Measurements from ENCODE around the gene KRTAP5-6. TPM values are rescaled to one million over a fixed set of nuclear protein-coding genes. Genes with fewer than 3 reads are reported as not detected.

The KRTAP5-6 gene
- total RNA-seq, 1 donor from 2014 or later = not detected

DNA sequence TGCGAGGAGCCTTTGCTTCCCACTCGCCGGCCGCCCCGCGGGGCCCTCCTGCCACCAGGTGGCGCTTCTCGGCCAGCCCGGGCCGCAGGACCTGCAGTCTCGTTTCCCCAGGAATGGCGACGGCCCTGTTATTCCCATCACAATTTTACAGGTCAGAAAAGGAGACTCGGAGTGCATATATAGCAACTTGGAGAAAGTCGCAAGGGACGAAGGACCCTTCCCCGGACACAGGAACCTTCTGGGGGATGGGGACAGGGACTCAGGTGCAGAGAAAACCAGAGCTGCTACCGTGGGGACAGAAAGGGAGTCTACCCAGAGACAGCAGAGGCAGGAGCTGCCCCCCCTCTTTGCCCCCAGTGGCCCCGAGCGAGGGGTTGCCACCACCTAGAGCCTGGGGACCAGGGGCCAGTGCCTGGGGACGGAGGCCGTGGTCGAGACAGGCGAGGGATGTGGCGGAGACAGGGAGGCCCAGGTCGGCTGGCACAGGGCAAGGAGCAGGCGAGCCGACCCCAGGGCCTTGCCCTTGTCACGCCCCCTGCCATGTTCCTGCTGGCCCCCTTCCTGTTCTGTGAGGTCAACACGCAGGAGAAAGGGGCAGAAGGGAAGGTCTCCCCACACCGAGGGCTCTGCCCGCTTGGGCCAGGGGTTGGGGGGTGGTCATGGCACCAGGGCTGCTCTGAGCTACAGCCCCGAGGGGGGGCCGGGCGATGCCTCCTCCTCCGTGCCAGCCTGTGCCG, 3.5 kb upstream of the KRTAP5-6 start:
- peaks cover 15% of the 10 kb centered on the region for H3K27me3 Mint-ChIP-seq (ENCODE audit: unreplicated experiment)
- H3K4me3 Mint-ChIP-seq (ENCODE audit: unreplicated experiment) = peak overlapping the region; percentile 88
- TF ChIP-seq, protein P1, sequence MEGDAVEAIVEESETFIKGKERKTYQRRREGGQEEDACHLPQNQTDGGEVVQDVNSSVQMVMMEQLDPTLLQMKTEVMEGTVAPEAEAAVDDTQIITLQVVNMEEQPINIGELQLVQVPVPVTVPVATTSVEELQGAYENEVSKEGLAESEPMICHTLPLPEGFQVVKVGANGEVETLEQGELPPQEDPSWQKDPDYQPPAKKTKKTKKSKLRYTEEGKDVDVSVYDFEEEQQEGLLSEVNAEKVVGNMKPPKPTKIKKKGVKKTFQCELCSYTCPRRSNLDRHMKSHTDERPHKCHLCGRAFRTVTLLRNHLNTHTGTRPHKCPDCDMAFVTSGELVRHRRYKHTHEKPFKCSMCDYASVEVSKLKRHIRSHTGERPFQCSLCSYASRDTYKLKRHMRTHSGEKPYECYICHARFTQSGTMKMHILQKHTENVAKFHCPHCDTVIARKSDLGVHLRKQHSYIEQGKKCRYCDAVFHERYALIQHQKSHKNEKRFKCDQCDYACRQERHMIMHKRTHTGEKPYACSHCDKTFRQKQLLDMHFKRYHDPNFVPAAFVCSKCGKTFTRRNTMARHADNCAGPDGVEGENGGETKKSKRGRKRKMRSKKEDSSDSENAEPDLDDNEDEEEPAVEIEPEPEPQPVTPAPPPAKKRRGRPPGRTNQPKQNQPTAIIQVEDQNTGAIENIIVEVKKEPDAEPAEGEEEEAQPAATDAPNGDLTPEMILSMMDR (IDR thresholded peaks at IDR 0.05; ENCODE audit: unreplicated experiment) = peak; percentile 69
- H3K36me3 Mint-ChIP-seq (ENCODE audit: low read depth, unreplicated experiment) = no peaks in the 10 kb centered on the region
- H3K9me3 Mint-ChIP-seq (ENCODE audit: unreplicated experiment) = no peaks in the 10 kb centered on the region
- peak; percentile 96 for DNase-seq (ENCODE audit: low spot score)
- H3K27ac Mint-ChIP-seq (ENCODE audit: unreplicated experiment) = no peak overlapping the region
- peaks cover 19% of the 10 kb centered on the region for H3K4me1 Mint-ChIP-seq (ENCODE audit: unreplicated experiment)

DNA sequence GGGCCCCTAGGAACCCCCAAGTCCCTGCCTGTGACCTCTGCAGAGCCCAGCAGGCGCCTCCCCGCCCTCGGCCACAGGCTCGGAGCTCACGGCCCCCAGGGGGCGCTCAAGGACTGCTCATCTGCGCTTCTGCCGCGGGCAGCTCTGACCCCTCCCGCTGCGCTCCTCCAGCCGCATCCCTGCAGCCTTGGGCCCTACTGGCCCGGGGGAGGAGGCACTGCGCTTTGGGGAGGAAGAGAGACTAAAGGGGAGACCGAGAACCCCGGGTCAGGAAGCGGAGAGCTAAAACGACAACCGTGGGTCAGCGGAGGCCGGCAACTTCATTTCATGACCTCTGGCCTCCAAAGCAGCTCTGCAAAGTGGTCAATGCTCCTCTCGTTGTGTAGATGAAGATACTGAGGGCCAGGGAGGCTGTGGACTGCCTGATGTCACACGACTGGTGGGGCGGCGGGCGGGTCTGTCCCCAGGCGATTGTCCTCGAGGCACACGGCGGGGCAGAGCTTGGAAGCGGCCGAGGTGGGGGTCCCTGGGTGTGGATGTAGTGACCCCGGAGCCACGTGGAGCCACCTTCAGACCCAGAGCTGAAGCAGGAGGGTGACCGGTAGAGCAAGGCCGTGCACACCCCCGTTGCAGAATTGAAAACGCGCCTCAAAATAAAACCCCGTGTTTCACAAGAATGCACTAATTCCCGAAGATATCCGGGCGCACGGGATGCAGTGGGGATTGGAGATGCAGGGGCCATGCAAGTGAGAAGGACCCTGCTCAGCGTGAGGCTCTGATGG, 2.7 kb upstream of the KRTAP5-6 start:
- Mint-ChIP-seq H3K27ac (ENCODE audit: unreplicated experiment) (no peak overlapping the region), H3K27me3 (ENCODE audit: unreplicated experiment) (peaks cover 14% of the 10 kb centered on the region), H3K36me3 (ENCODE audit: low read depth, unreplicated experiment) (no peaks in the 10 kb centered on the region), H3K4me3 (ENCODE audit: unreplicated experiment) (no peak overlapping the region), H3K4me1 (ENCODE audit: unreplicated experiment) (peaks cover 19% of the 10 kb centered on the region), H3K9me3 (ENCODE audit: unreplicated experiment) (no peaks in the 10 kb centered on the region)
- DNase-seq (ENCODE audit: low spot score) = peak; percentile 93
- TF ChIP-seq, protein P1 (IDR thresholded peaks at IDR 0.05; ENCODE audit: unreplicated experiment) = peak; percentile 85

DNA sequence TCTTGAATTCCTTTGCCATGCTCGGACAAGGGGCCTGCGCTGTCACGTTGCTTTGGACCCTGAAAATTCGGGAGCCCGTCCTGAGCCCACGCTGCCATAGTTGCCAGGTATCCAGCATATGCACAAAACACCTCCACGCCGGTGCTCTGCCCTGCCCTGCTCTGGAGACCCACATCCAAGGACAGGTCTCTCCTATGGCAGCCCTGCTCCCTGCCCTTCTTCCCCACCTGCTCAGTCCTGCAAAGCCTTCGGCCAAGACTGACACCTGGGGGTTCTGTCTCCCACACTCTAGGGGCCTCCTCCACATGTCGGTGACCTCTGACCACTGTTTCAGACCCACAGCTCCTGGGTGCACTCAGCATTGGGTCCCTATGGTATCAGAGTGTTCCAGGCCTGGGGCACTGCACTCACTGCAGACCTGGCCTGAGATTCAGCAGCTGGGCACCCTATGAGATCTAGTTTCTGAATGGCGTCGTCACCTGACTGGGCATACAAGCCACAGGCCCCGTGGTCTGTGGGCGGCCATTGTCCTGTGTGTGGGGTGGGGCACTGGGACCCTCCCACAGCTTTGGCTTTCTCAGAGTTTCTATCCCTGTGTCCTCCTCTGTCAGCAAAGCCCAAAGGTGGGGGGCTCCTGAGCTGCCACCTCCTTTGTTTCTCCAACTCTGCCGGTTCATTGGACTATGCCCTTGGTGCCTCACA, 2.0 kb upstream of the KRTAP5-6 start:
- peaks cover 14% of the 10 kb centered on the region for H3K27me3 Mint-ChIP-seq (ENCODE audit: unreplicated experiment)
- DNase-seq (ENCODE audit: low spot score) = no peak
- TF ChIP-seq, protein P1 (IDR thresholded peaks at IDR 0.05; ENCODE audit: unreplicated experiment) = no peak
- H3K4me3 Mint-ChIP-seq (ENCODE audit: unreplicated experiment) = no peak overlapping the region
- no peaks in the 10 kb centered on the region for H3K36me3 Mint-ChIP-seq (ENCODE audit: low read depth, unreplicated experiment)
- no peaks in the 10 kb centered on the region for H3K9me3 Mint-ChIP-seq (ENCODE audit: unreplicated experiment)
- H3K4me1 Mint-ChIP-seq (ENCODE audit: unreplicated experiment) = peaks cover 19% of the 10 kb centered on the region
- no peak overlapping the region for H3K27ac Mint-ChIP-seq (ENCODE audit: unreplicated experiment)

DNA sequence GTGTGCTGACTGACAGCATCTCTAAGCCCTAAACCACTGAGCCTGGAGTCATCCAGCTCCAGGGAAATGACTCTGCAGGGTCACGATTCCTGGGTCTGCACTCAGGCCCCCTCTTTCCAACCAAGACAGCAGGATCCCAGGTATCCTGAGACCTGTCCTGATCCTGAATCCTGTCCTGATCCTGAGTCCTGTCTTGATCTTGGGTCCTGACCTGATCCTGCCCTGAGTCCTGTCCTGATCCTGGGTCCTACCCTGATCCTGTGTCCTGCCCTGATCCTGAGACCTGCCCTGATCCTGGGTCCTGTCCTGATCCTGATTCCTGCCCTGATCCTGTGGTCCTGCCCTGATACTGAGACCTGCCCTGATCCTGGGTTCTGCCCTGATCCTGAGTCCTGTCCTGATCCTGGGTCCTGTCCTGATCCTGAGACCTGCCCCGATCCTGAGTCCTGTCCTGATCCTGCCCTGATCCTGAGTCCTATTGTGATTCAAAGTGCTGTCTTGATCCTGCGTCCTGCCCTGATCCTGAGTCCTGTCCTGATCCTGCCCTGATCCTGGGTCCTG, 1.4 kb upstream of the KRTAP5-6 start:
- DNase-seq (ENCODE audit: low spot score) = no peak
- H3K27ac Mint-ChIP-seq (ENCODE audit: unreplicated experiment) = no peak overlapping the region
- H3K4me3 Mint-ChIP-seq (ENCODE audit: unreplicated experiment) = no peak overlapping the region
- H3K27me3 Mint-ChIP-seq (ENCODE audit: unreplicated experiment) = peaks cover 14% of the 10 kb centered on the region
- H3K4me1 Mint-ChIP-seq (ENCODE audit: unreplicated experiment) = peaks cover 19% of the 10 kb centered on the region
- H3K36me3 Mint-ChIP-seq (ENCODE audit: low read depth, unreplicated experiment) = no peaks in the 10 kb centered on the region
- TF ChIP-seq, protein P1 (IDR thresholded peaks at IDR 0.05; ENCODE audit: unreplicated experiment) = no peak
- no peaks in the 10 kb centered on the region for H3K9me3 Mint-ChIP-seq (ENCODE audit: unreplicated experiment)
